ENCODE measurements around the gene GALNT9.
"Not testable (repeated sequence)": the region's sequence is repeated elsewhere in the genome, so short reads cannot be mapped to it uniquely, and the experiment has no call there.

Gene GALNT9

GRCh38 chr12:132311201-132311915 lies 18.0 kb downstream of the GALNT9 start:
- no peak for DNase-seq

GRCh38 chr12:132310181-132311040 lies 19.0 kb downstream of the GALNT9 start:
- DNase-seq, result no peak

- DNase-seq, result no peak
Measured at GRCh38 chr12:132309596-132310086, 19.7 kb downstream of the GALNT9 start.

GRCh38 chr12:132308853-132309595 lies 20.4 kb downstream of the GALNT9 start:
- DNase-seq, result no peak

GRCh38 chr12:132307976-132308852 lies 21.2 kb downstream of the GALNT9 start:
- DNase-seq, result no peak

GRCh38 chr12:132306885-132307191 lies 22.6 kb downstream of the GALNT9 start:
- no peak for DNase-seq

GRCh38 chr12:132305991-132306884 lies 23.2 kb downstream of the GALNT9 start:
- DNase-seq, result no peak

GRCh38 chr12:132305560-132305966 lies 23.8 kb downstream of the GALNT9 start:
- no peak for DNase-seq

GRCh38 chr12:132304866-132305265 lies 24.5 kb downstream of the GALNT9 start:
- not testable (repeated sequence) for DNase-seq

- DNase-seq, result not testable (repeated sequence)
Measured at GRCh38 chr12:132303853-132304373, 25.5 kb downstream of the GALNT9 start.

GRCh38 chr12:132302466-132303358 lies 26.7 kb downstream of the GALNT9 start:
- DNase-seq, result no peak

GRCh38 chr12:132300789-132301722 lies 28.3 kb downstream of the GALNT9 start:
- DNase-seq, result no peak

- DNase-seq, result no peak
Measured at GRCh38 chr12:132296063-132296462, 33.3 kb downstream of the GALNT9 start.

GRCh38 chr12:132295561-132295960 lies 33.8 kb downstream of the GALNT9 start:
- not testable (repeated sequence) for DNase-seq

- no peak for DNase-seq
Measured at GRCh38 chr12:132295101-132295526, 34.3 kb downstream of the GALNT9 start.

GRCh38 chr12:132294121-132295034 lies 35.0 kb downstream of the GALNT9 start:
- no peak for DNase-seq

Data from DMS79 treated with DMSO at 0.1 percent for 48 hours (cell line).